ENCODE data around the gene MS4A4A.

DNA sequence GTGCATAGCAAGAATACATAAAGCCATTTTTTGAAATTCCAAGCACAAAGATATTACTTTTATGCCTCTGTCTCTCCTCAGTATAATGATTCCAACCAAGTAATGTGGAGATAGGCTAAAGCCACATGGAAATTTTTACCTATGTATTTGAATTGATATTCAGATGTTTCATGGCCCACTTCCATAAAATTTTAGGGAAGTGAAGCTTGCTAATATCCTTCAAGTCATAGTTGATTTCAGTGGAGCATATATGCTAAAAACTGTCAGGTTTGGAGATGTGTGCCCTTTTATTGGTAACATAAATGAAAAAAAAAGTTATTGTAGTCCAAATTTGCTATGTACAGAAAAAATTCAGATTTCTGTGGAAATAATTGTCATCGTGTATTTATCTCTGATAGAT lies 49.8 kb upstream of the MS4A4A start:
- TF ChIP-seq POLR2A (IDR thresholded peaks at IDR 0.05) (no peak), POLR2AphosphoS5 (IDR thresholded peaks at IDR 0.05) (no peak), EP300 (IDR thresholded peaks at IDR 0.05; ENCODE audit: low read depth) (no peak)
- TF ChIP-seq, protein P1, sequence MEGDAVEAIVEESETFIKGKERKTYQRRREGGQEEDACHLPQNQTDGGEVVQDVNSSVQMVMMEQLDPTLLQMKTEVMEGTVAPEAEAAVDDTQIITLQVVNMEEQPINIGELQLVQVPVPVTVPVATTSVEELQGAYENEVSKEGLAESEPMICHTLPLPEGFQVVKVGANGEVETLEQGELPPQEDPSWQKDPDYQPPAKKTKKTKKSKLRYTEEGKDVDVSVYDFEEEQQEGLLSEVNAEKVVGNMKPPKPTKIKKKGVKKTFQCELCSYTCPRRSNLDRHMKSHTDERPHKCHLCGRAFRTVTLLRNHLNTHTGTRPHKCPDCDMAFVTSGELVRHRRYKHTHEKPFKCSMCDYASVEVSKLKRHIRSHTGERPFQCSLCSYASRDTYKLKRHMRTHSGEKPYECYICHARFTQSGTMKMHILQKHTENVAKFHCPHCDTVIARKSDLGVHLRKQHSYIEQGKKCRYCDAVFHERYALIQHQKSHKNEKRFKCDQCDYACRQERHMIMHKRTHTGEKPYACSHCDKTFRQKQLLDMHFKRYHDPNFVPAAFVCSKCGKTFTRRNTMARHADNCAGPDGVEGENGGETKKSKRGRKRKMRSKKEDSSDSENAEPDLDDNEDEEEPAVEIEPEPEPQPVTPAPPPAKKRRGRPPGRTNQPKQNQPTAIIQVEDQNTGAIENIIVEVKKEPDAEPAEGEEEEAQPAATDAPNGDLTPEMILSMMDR (IDR thresholded peaks at IDR 0.05): no peak

All from transverse colon (tissue), 4 donors.